Esophagus (tissue), 2 donors: ENCODE data around the gene CHN2. TPM values are rescaled to one million over a fixed set of nuclear protein-coding genes. Genes with fewer than 3 reads are reported as not detected.

ENCODE experiments used
- H3K27ac ChIP-seq, 2 donors: one replicate each; pipeline ENCODE4 v1.5.1; 2013; ENCODE audit warnings: low read depth in 2 of 2, mild to moderate bottlenecking in 2 of 2, inconsistent platforms in 1 of 2, low read length in 1 of 2, moderate library complexity in 1 of 2
- H3K27me3 ChIP-seq, 2 donors: one replicate each; pipeline ENCODE4 v1.6.1; 2013; ENCODE audit warnings: low read length in 2 of 2, control low read depth in 1 of 2, mild to moderate bottlenecking in 1 of 2; ENCODE audit not compliant: insufficient read depth in 2 of 2, control insufficient read depth in 1 of 2
- H3K36me3 ChIP-seq, 2 donors: one replicate each; pipeline ENCODE4 v1.6.1; 2013; ENCODE audit warnings: low read length in 1 of 2; ENCODE audit not compliant: control insufficient read depth in 2 of 2, insufficient read depth in 2 of 2
- H3K4me1 ChIP-seq, 2 donors: one replicate each; pipeline ENCODE4 v1.6.1; 2013; ENCODE audit warnings: low read length in 1 of 2; ENCODE audit not compliant: control insufficient read depth in 2 of 2, insufficient read depth in 2 of 2
- H3K4me3 ChIP-seq, 2 donors: one replicate each; pipeline ENCODE4 v1.5.1; 2013; ENCODE audit warnings: low read length in 2 of 2, mild to moderate bottlenecking in 2 of 2, low read depth in 1 of 2, moderate library complexity in 1 of 2
- H3K9me3 ChIP-seq, 2 donors: one replicate each; pipeline ENCODE4 v1.6.1; 2013; ENCODE audit warnings: mild to moderate bottlenecking in 2 of 2, low read depth in 1 of 2, low read length in 1 of 2, moderate library complexity in 1 of 2; ENCODE audit not compliant: control insufficient read depth in 2 of 2, insufficient read depth in 1 of 2
- WGBS, 2 donors: extraction: QIAGEN DNeasy Blood & Tissue Kit; methylation state at CpG; one replicate each; pipeline ENCODE4 v1.1.7; 2013; 5-methylcytosine and 5-hydroxymethylcytosine counted together
- polyA plus RNA-seq, 2 donors: library from polyadenylated mRNA; stranded (reverse); fragments of 200-250 nt; gene quantifications; one replicate each; pipeline ENCODE4 v1.2.3, GENCODE V29; 2013
- donor health status: healthy with polysubstance abuse.
- donor health status: Bipolar disorder and iron deficiency.

The CHN2 gene
- polyA plus RNA-seq, 2 donors, result 0.92 to 1.5 TPM

GRCh38 chr7:29385214-29385814 lies 190.7 kb downstream of the CHN2 start:
- Histone ChIP-seq H3K4me3 (no peak overlapping the region), H3K36me3 (no peaks in the 10 kb centered on the region), H3K4me1 (no peaks in the 10 kb centered on the region), H3K27ac (no peak overlapping the region), H3K9me3 (no peaks in the 10 kb centered on the region), H3K27me3 (no peaks in the 10 kb centered on the region)
- 57 to 71% methylated on average over 4 of the region's 4 CpGs for WGBS, 2 donors

GRCh38 chr7:29386196-29386765 lies 191.7 kb downstream of the CHN2 start:
- Histone ChIP-seq H3K27me3 (no peaks in the 10 kb centered on the region), H3K27ac (no peak overlapping the region), H3K36me3 (no peaks in the 10 kb centered on the region), H3K9me3 (no peaks in the 10 kb centered on the region), H3K4me1 (no peaks in the 10 kb centered on the region), H3K4me3 (no peak overlapping the region)
- WGBS, 2 donors, result 78 to 81% methylated on average over 4 of the region's 4 CpGs

GRCh38 chr7:29391262-29391661 lies 196.7 kb downstream of the CHN2 start:
- Histone ChIP-seq H3K27ac (no peak overlapping the region), H3K36me3 (no peaks in the 10 kb centered on the region), H3K4me1 (no peaks in the 10 kb centered on the region), H3K4me3 (no peak overlapping the region), H3K27me3 (no peaks in the 10 kb centered on the region), H3K9me3 (no peaks in the 10 kb centered on the region)
- WGBS, 2 donors, result 82 to 93% methylated on average over 1 of the region's 1 CpG

DNA sequence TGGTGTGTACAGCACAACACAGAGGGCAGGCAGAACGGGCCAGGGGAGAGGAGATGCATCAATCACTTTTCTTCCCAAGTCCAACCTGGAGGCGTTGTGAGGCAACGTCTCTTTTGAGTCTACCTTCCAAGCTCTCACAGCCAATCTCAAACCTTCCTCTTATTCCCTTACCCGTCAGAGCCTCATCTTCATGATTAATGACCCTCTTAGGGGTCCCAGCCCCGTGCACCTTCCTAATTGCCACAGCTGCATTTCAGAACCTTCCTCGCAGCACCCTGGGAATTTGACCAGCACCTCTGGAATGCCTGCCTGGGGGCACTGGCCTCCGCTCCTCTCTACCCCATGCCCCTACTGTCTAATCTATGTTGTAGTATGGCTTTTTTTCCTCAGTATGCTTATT lies 199.7 kb downstream of the CHN2 start:
- no peak overlapping the region for H3K4me3 ChIP-seq
- H3K27ac ChIP-seq, result no peak overlapping the region
- no peaks in the 10 kb centered on the region for H3K4me1 ChIP-seq
- WGBS, 2 donors, result 65 to 72% methylated on average over 7 of the region's 7 CpGs
- H3K9me3 ChIP-seq, result no peaks in the 10 kb centered on the region
- H3K27me3 ChIP-seq, result no peaks in the 10 kb centered on the region
- no peaks in the 10 kb centered on the region for H3K36me3 ChIP-seq

DNA sequence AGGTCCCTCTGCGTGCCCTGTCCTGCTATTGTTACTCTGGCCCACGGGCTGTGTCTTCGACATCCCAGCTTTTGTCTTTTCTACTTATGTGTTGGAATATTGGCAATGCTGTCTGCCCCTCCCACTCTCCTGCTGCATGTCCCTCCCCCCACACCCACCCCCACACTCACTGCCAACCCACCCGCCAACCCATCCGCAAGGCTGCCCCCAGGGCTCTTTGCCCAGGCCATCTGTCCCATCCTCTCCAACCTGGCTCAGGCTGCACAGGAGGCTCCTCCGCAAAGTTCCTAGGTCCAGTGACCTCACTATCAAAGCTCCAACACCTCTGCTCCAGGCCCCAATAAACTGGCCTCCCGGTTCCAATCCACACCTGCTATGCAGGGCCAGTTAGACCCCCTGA lies 202.0 kb downstream of the CHN2 start:
- WGBS, 2 donors, result 94 to 95% methylated on average over 7 of the region's 7 CpGs
- Histone ChIP-seq H3K9me3 (no peaks in the 10 kb centered on the region), H3K36me3 (no peaks in the 10 kb centered on the region), H3K4me1 (no peaks in the 10 kb centered on the region), H3K27me3 (no peaks in the 10 kb centered on the region), H3K27ac (no peak overlapping the region), H3K4me3 (no peak overlapping the region)

DNA sequence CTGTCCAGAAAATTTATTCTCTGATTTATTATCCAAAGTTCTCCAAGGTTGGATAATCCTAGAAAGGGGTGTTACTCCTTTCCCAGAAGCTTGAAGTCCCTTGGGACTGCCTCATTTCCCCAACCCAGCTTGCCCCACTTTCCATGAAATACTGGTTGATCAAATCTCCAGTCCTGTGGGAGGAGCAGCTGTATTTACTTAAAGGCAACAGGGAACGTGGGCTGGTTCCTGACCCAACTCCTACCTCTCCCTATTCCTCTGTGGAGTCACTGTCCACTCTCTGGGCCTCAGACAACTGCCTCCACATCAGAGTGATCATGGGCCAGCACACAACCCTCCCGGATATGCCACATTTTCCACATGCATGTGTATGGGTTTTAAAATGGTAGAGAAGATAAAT lies 202.8 kb downstream of the CHN2 start:
- Histone ChIP-seq H3K27ac (no peak overlapping the region), H3K36me3 (no peaks in the 10 kb centered on the region), H3K27me3 (no peaks in the 10 kb centered on the region), H3K4me1 (no peaks in the 10 kb centered on the region), H3K9me3 (no peaks in the 10 kb centered on the region), H3K4me3 (no peak overlapping the region)
- 59 to 60% methylated on average over 2 of the region's 2 CpGs for WGBS, 2 donors

DNA sequence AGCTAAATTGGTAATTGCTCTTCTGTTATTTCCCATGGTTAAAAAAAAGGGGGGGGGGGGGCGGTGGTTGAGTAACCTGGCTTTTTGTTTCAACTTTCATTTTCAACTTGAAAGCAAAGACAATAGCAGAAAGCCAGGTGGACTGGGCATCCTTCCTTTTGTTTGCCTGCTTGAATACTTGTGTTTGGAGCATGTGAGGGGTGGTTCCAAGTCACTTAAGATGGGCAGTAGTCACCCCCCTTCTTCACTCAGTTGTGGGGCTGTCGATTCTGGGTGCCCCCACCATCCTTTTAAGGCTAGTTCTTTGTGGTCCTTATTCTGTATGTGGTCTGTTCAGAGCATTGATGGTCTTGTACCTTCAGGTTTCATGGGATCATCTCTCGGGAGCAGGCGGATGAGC lies 203.4 kb downstream of the CHN2 start:
- Histone ChIP-seq H3K4me3 (no peak overlapping the region), H3K9me3 (no peaks in the 10 kb centered on the region), H3K36me3 (no peaks in the 10 kb centered on the region), H3K4me1 (no peaks in the 10 kb centered on the region), H3K27me3 (no peaks in the 10 kb centered on the region), H3K27ac (no peak overlapping the region)
- 83 to 86% methylated on average over 4 of the region's 4 CpGs for WGBS, 2 donors

DNA sequence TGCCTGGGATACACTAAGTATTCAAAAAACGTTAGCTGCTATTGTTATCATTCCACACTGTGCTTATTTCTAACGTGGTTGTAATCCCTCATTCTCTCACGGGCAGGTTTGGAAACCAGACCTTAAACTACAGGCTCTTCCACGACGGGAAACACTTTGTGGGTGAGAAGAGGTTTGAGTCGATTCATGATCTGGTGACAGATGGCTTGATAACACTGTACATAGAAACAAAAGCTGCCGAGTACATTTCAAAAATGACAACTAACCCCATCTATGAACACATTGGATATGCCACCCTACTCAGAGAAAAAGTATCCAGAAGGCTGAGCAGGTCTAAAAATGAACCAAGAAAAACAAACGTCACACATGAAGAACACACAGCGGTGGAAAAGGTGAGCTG lies 205.9 kb downstream of the CHN2 start:
- Histone ChIP-seq H3K27ac (no peak overlapping the region), H3K9me3 (no peaks in the 10 kb centered on the region), H3K4me1 (no peaks in the 10 kb centered on the region), H3K27me3 (no peaks in the 10 kb centered on the region), H3K36me3 (no peaks in the 10 kb centered on the region), H3K4me3 (no peak overlapping the region)
- 86% methylated on average over 9 of the region's 9 CpGs for WGBS, 2 donors

GRCh38 chr7:29401769-29402168 lies 207.2 kb downstream of the CHN2 start:
- Histone ChIP-seq H3K27ac (no peak overlapping the region), H3K9me3 (no peaks in the 10 kb centered on the region), H3K36me3 (no peaks in the 10 kb centered on the region), H3K4me3 (no peak overlapping the region), H3K27me3 (no peaks in the 10 kb centered on the region), H3K4me1 (no peaks in the 10 kb centered on the region)
- WGBS, 2 donors, result 74 to 83% methylated on average over 11 of the region's 11 CpGs

GRCh38 chr7:29405891-29406290 lies 211.3 kb downstream of the CHN2 start:
- Histone ChIP-seq H3K9me3 (no peaks in the 10 kb centered on the region), H3K4me1 (no peaks in the 10 kb centered on the region), H3K4me3 (no peak overlapping the region), H3K36me3 (no peaks in the 10 kb centered on the region), H3K27me3 (no peaks in the 10 kb centered on the region), H3K27ac (no peak overlapping the region)
- WGBS, 2 donors, result 83 to 89% methylated on average over 5 of the region's 5 CpGs
